AML-193 (cell line): ENCODE results near the gene DDX24.

Experiments
- DNase-seq, 2 experiments: peaks; one replicate each; lab custom pipeline; 2025; lab: John Stamatoyannopoulos, UW

Gene DDX24, protein sequence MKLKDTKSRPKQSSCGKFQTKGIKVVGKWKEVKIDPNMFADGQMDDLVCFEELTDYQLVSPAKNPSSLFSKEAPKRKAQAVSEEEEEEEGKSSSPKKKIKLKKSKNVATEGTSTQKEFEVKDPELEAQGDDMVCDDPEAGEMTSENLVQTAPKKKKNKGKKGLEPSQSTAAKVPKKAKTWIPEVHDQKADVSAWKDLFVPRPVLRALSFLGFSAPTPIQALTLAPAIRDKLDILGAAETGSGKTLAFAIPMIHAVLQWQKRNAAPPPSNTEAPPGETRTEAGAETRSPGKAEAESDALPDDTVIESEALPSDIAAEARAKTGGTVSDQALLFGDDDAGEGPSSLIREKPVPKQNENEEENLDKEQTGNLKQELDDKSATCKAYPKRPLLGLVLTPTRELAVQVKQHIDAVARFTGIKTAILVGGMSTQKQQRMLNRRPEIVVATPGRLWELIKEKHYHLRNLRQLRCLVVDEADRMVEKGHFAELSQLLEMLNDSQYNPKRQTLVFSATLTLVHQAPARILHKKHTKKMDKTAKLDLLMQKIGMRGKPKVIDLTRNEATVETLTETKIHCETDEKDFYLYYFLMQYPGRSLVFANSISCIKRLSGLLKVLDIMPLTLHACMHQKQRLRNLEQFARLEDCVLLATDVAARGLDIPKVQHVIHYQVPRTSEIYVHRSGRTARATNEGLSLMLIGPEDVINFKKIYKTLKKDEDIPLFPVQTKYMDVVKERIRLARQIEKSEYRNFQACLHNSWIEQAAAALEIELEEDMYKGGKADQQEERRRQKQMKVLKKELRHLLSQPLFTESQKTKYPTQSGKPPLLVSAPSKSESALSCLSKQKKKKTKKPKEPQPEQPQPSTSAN

GRCh38 chr14:94080621-94081385 is at the start of gene DDX24, which contains the start of gene IFI27L1:
DDX24 (minus strand) TSS chr14:94081202; CDS start chr14:94079742, 1,460 bp downstream.
IFI27L1 (plus strand) TSS chr14:94081310; CDS start chr14:94096938, 15,628 bp downstream.
- DNase-seq: peak; percentile 88 to 92

DNA sequence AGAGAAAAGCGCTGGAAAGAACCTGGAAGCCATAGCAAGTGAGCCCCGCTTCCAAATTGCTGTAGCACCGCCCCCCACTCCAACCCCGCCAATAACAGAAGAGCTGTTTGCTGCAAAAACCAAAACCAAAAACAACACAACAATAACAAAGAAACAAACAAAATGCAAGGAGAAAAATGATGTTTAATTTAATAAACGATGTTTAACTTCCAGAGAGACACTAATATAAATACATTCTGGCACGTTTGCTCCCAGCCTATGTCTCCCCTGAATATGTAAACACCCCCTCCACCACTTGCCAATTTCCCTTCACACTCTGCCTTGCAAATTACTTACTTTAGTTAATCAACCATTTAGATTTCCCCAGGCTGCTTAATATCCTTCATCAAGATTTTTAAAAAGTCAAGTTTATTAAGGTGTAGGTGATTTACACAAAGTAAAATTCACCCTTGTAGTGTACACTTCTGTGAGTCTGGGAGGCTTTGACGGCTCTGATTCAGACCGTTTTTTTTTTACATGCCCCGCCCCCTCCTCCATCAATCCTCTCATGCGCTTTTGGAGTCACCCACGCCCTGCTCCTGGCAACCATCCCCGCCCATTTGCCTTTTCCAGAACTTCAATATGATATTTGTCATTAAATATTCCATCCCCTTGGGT is 48.9 kb upstream of the DDX24 start:
- no peak for DNase-seq

GRCh38 chr14:94129111-94129757 is 48.2 kb upstream of the DDX24 start, which contains the start of gene IFI27L2:
IFI27L2 (minus strand) TSS chr14:94129604; CDS start chr14:94129564, 40 bp downstream.
- DNase-seq: no peak

- DNase-seq: no peak
Measured at GRCh38 chr14:94128216-94128839, 47.3 kb upstream of the DDX24 start.

DNA sequence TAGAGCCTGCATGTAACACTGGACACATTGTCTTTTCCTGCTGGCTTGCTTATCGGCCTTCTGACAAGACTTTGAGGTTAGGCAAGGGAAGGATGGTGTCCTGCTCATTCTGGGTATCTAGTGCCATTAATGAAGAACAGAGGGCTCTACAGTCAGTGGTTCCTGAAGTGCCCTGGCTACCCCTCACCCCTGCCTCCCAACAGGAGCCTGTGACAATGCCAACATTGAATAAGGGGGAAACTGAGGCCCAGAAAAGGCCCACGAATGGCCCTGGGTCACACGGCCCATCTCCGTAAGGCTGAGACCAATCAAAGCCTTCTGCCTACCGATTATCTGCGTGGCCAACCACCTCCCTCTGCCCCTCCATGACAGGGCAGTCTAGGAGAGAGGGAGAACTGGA is 46.3 kb upstream of the DDX24 start:
- DNase-seq: no peak

GRCh38 chr14:94126800-94127199 is 45.8 kb upstream of the DDX24 start:
- DNase-seq: no peak

DNA sequence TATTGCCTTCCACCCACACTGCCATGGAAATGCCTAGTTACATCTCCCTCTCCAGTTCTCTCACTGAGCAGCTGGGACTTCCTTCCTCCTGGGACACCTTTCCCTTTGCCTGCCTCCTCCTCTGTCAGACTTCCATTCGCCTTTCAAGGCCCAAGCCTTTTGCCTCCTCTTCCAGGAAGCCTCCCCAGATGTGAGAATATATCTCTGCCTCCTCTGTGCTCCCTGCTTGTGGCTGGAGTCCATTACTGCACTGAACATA is 45.3 kb upstream of the DDX24 start:
- DNase-seq: no peak

- DNase-seq: no peak
Measured at GRCh38 chr14:94125659-94126418, 44.8 kb upstream of the DDX24 start.

DNA sequence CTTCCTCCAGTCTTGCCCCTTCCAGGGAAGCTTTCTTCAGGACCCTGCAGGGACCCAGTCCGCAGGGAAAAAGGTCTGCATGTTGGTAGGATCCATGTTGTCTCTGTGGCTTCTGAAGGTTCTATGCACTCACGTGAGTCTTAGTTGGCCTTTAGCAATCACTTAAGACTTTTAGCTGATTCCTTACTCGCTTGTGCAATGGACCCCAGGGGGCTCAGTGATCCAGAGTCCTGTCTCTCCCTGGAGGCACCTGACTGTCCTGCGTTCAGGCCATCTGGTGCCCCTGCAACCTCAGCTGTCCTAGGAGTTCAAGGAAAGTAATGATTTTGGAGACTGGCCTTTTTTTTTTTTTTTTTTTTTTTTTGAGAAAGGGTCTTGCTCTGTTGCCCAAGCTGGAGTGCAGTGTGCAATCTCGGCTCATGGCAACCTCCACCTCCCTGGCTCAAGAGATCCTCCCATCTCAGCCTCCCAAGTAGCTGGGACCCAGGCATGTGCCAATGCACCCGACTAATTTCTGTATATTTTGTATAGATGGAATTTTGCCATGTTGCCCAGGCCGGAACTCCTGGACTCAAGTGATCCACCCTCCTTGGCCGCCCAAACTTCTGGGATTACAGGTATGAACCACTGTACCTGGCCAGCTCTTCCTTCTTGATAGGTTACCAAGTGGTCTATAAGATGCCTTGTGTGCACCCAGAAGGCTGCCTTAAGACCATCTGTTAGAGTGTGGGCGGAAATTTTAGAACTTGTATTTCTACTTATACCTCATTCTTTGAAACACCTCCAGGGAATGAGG is 43.8 kb upstream of the DDX24 start:
- no peak for DNase-seq

DNA sequence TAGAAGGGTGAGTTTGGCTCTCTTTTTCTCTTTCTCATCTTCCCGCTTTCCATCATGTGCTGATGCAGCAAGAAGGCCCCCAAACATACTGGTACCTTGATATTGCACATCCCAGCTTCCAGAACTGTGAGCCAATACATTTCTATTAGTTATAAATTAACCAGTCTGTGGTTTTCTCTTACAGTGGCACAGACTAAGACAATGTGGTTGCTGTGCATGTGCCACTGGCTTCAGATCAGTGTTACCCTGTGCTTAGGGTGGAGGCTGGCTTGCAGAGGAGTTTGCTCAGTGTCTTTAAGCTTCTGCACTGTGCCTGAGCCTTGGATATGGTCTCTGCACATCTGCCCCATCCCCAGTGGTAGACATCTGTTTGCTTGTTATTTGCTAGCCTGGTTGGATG is 42.9 kb upstream of the DDX24 start:
- DNase-seq: no peak

DNA sequence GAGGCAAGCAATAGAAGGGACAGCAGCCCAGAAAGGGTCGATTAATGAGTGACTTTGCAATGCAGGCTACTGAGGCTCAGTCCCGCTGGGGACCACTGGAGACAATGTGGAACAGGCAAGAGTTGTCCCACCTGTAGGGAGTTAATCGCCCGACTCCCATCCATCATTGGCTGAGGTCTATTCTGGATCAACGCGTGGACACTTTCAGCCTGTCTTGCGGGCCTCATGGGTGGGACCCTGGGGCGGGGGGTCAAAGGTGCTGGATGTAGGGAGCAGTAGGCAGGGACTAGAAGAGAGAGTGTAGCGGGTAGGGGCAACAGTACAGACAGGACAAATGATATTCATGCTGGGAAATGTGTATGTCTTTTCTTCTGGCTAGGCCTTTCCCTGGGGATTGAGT is 42.3 kb upstream of the DDX24 start:
- DNase-seq: no peak

- no peak for DNase-seq
Measured at GRCh38 chr14:94122438-94122837, 41.4 kb upstream of the DDX24 start.

DNA sequence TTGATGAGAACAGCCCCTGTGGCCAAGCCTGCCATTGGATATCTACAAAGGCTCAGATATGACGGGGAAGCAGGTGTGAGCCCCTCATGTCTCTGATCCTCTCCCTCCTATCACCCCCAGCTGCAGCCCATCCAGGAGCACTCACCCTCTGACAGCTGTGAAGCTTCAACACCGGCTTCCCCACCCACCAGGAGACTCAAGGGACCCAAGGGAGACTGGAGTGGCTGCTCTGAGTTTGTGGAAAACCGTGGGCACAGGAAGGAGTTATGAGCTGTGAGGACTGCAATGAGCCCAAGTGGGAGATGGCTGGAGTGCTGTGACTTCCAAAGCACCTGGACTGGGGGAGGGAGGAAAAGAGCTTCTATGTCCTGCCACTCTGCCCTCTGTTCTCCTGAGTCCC is 40.5 kb upstream of the DDX24 start:
- DNase-seq: no peak

DNA sequence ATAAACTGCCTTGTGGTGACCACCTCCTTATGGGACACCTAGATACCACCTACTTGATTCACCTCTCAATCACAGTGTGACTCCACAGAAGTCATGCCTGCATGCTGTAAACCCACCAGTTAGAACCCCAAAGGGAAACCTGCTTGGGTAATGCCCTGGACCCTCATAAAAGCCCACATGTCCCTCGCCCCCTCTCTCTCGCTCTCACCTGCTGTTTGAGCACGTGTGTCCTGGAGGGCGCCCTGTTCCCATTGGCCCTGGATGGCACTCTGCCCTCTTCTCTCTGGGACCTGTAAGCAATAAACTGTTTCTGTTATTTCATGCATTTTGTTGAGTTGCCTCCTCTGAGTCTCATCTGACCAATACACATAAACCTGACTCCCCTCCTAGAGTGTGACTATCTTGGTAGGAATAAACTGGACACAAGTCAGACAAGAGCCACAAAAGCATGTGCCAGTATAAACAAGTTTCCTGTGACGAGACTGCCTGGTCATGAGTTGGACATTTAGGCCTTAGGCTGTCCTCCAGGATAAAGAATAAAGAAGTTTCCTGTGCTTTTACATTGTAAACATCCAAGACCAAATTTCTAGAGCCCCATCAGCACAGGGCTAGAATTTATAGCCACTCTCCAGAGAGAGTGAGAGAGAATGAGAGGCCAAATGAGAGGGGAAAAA is 39.8 kb upstream of the DDX24 start:
- DNase-seq: no peak

- DNase-seq: no peak
Measured at GRCh38 chr14:94119071-94119470, 38.1 kb upstream of the DDX24 start.

DNA sequence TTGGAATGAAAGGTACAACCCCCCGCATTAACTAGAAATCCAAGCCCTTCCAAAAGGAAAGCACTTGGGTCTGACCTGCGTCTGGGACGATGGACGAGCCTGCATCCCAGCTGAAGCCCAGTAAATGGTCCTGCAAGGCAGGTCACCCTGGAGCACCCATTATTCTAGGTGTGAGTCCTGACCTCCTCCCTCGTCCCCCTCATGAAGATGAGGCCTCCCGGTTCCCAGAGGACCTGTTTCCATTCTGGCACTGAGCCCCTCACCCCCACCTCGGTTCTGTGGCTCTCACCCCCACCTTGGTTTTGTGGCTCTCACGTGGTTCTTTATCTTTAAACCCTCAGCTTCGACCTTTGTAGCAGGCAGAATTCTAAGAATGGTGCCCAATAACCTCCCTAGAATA is 36.9 kb upstream of the DDX24 start:
- no peak for DNase-seq

- DNase-seq: no peak
Measured at GRCh38 chr14:94116701-94117100, 35.7 kb upstream of the DDX24 start.

DNA sequence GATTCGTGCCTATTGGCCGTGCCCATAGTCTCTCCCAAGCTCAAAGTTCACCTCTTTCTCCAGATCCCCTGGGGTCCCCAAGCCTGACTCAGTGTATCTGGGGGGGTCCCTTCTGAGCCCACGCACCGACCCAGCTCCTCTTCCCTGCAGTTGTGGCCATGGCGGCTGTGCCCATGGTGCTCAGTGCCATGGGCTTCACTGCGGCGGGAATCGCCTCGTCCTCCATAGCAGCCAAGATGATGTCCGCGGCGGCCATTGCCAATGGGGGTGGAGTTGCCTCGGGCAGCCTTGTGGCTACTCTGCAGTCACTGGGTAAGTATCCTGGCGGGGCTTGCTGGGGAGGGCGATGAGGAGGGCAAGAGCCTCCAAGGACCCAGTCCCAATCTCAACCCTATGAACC is 34.6 kb upstream of the DDX24 start:
- no peak for DNase-seq
